ENCODE data around the gene RPL19. TPM values are rescaled to one million over a fixed set of nuclear protein-coding genes. Genes with fewer than 3 reads are reported as not detected.
A peak's percentile ranks its signal among the peaks of the same experiment; 100 is the strongest.

The RPL19 gene
- total and polyA plus RNA-seq, 8 donors, result 925 to 1,714 (median 1,229) TPM

GRCh38 chr17:39212841-39213480 is 12.9 kb downstream of the RPL19 start:
- ATAC-seq (peak in 2 of 4 donors; percentile 34 to 40), DNase-seq (peak in 1 of 6 donors; percentile 54), FAIRE-seq (no peak)
- Histone ChIP-seq H3K27ac (no peak overlapping the region), H3K4me3 (no peak overlapping the region), H3K4me1 (no peaks in the 10 kb centered on the region), H3K9me3 (no peaks in the 10 kb centered on the region), H3K27me3 (no peaks in the 10 kb centered on the region), H3K36me3 (no peaks in the 10 kb centered on the region)
- no peak for TF ChIP-seq CTCF (IDR thresholded peaks at IDR 0.05)
- WGBS, 2 donors, result 45 to 50% methylated on average over 16 of the region's 16 CpGs
- intact Hi-C loops (cut with DNase I), result no loop called here

- H3K36me3 ChIP-seq, result no peaks in the 10 kb centered on the region
- no peak overlapping the region for H3K27ac ChIP-seq
- intact Hi-C loops (cut with DNase I), result no loop called here
- no peaks in the 10 kb centered on the region for H3K9me3 ChIP-seq
- DNase-seq, result no peak
- peak in 2 of 4 donors; percentile 37 to 39 for ATAC-seq
- no peak for TF ChIP-seq CTCF (IDR thresholded peaks at IDR 0.05)
- no peak for FAIRE-seq
- 67 to 70% methylated on average over 9 of the region's 9 CpGs for WGBS, 2 donors
- H3K4me3 ChIP-seq, result no peak overlapping the region
- no peaks in the 10 kb centered on the region for H3K27me3 ChIP-seq
- no peaks in the 10 kb centered on the region for H3K4me1 ChIP-seq
Measured at GRCh38 chr17:39213852-39214251, 13.8 kb downstream of the RPL19 start.

- Histone ChIP-seq H3K36me3 (no peaks in the 10 kb centered on the region), H3K9me3 (no peaks in the 10 kb centered on the region), H3K27me3 (no peaks in the 10 kb centered on the region), H3K27ac (no peak overlapping the region), H3K4me1 (no peaks in the 10 kb centered on the region), H3K4me3 (no peak overlapping the region)
- WGBS, 2 donors, result 16 to 19% methylated on average over 24 of the region's 24 CpGs
- intact Hi-C loops (cut with DNase I), result no loop called here
- DNase-seq (peak in 1 of 6 donors; percentile 27), ATAC-seq (no peak), FAIRE-seq (no peak)
- TF ChIP-seq CTCF (IDR thresholded peaks at IDR 0.05), result no peak
Measured at GRCh38 chr17:39217734-39218369, 17.8 kb downstream of the RPL19 start.

- no peaks in the 10 kb centered on the region for H3K4me1 ChIP-seq
- TF ChIP-seq CTCF (IDR thresholded peaks at IDR 0.05), result no peak
- H3K27ac ChIP-seq, result no peak overlapping the region
- H3K27me3 ChIP-seq, result no peaks in the 10 kb centered on the region
- H3K9me3 ChIP-seq, result no peaks in the 10 kb centered on the region
- FAIRE-seq (no peak), ATAC-seq (no peak), DNase-seq (peak in 1 of 6 donors; percentile 30)
- intact Hi-C loops (cut with DNase I), result no loop called here
- no peaks in the 10 kb centered on the region for H3K36me3 ChIP-seq
- 52 to 59% methylated on average over 8 of the region's 8 CpGs for WGBS, 2 donors
- no peak overlapping the region for H3K4me3 ChIP-seq
Measured at GRCh38 chr17:39218906-39219305, 18.8 kb downstream of the RPL19 start.

- WGBS, 2 donors, result 49 to 60% methylated on average over 8 of the region's 8 CpGs
- Histone ChIP-seq H3K4me1 (no peaks in the 10 kb centered on the region), H3K4me3 (no peak overlapping the region), H3K27ac (no peak overlapping the region), H3K36me3 (no peaks in the 10 kb centered on the region), H3K27me3 (no peaks in the 10 kb centered on the region), H3K9me3 (no peaks in the 10 kb centered on the region)
- intact Hi-C loops (cut with DNase I), result no loop called here
- DNase-seq (peak in 1 of 6 donors; percentile 30), ATAC-seq (no peak), FAIRE-seq (no peak)
- TF ChIP-seq CTCF (IDR thresholded peaks at IDR 0.05), result no peak
Measured at GRCh38 chr17:39219647-39220154, 19.6 kb downstream of the RPL19 start.
